Frontal cortex (tissue), 4 donors: ENCODE data around the gene HSPB7. TPM values are rescaled to one million over a fixed set of nuclear protein-coding genes. Genes with fewer than 3 reads are reported as not detected.
"Not testable (repeated sequence)": the region's sequence is repeated elsewhere in the genome, so short reads cannot be mapped to it uniquely, and the experiment has no call there.

Source experiments
- DNase-seq, 2 donors: peaks; one replicate each; pipeline ENCODE4 v3.0.0; 2012; ENCODE audit warnings: low spot score in 2 of 2
- FAIRE-seq: peaks from 2 replicates; lab custom pipeline; 2012; peaks lifted over from hg19 to GRCh38; lab: Jason Lieb, UNC
- total RNA-seq: library from RNA; depleted of rRNA; stranded (reverse); fragments of >200 nt; gene quantifications from one replicate; pipeline ENCODE4 v1.2.3, GENCODE V29; 2014
- donor health status: control.
- donor health status: control.
- donor health status: control.

Gene HSPB7
- total RNA-seq, 1 donor from 2014 or later = not detected

- no peak for DNase-seq
- FAIRE-seq = no peak
These were observed 5.8 kb downstream of the HSPB7 start for GRCh38 chr1:16011936-16012589.

- FAIRE-seq (no peak), DNase-seq (no peak)
These were observed 7.0 kb downstream of the HSPB7 start for GRCh38 chr1:16010837-16011236.

- DNase-seq (no peak), FAIRE-seq (no peak)
These were observed 8.2 kb downstream of the HSPB7 start for GRCh38 chr1:16009678-16010077.

DNA sequence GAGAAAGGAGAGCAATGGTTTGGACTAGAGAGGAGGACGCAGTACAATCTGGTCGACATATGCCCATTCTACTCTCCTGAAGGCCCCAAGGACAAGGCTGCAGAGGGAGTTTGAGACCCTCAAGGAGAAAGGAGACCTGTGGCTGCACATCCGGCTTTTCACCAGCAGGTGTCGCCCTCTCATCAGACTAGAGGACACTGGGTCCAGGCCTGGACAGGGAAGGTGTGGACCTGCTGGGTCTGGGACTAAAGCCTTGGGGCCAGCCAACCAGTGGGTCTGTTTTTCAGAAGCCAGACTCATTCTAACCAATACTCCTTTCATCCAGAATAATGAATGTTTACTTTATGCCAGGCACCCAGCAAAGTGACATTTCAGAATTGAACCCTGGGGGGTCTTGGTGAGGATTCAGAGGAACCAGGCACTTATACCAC is 8.8 kb downstream of the HSPB7 start:
- DNase-seq (peak in 1 of 2 donors; percentile 78), FAIRE-seq (no peak)

- no peak for DNase-seq
- FAIRE-seq = no peak
These were observed 10.0 kb downstream of the HSPB7 start for GRCh38 chr1:16007671-16008341.

- no peak for FAIRE-seq
- no peak for DNase-seq
These were observed 11.0 kb downstream of the HSPB7 start for GRCh38 chr1:16006552-16007485.

GRCh38 chr1:16006010-16006409 is 11.8 kb downstream of the HSPB7 start:
- FAIRE-seq = no peak
- DNase-seq = no peak

DNA sequence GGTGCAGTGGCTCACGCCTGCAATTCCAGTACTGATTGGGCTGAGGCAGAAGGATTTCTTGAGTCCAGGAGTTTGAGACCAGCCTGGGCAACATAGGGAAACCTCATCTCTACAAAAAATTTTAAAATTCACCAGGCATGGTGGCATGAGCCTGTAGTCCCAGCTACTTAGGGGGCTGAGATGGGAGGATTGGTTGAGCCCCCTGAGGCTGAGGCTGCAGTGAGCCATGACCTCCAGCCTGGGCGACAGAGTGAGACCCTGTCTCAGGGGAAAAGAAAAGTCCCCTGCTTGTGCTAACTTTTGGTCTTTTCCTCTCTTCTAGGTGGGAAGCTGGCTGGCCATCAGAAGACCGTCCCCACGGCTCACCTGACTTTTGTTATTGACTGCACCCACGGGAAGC is 12.2 kb downstream of the HSPB7 start:
- no peak for DNase-seq
- FAIRE-seq = no peak

DNA sequence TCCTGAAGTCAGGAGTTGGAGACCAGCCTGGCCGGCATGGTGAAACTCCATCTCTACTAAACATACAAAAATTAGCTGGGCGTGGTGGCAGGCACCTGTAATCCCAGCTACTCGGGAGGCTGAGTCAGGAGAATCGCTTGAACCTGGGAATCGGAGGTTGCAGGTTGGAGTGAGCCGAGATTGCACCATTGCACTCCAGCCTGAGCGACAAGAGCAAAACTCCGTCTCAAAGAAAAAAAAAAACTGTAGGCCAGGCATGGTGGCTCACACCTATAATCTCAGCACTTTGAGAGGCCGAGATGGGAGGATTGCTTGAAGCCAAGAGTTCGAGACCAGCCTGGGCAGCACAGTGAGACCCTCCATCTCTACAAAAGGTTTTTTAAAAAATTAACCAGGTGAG is 16.6 kb downstream of the HSPB7 start:
- FAIRE-seq = not testable (repeated sequence)

GRCh38 chr1:15998929-15999328 is 18.9 kb downstream of the HSPB7 start:
- no peak for DNase-seq
- no peak for FAIRE-seq

More for the DNA sequence above, 16.6 kb downstream of the HSPB7 start:
- DNase-seq = not testable (repeated sequence)

- FAIRE-seq (no peak), DNase-seq (no peak)
These were observed 20.1 kb downstream of the HSPB7 start for GRCh38 chr1:15997637-15998280.

DNA sequence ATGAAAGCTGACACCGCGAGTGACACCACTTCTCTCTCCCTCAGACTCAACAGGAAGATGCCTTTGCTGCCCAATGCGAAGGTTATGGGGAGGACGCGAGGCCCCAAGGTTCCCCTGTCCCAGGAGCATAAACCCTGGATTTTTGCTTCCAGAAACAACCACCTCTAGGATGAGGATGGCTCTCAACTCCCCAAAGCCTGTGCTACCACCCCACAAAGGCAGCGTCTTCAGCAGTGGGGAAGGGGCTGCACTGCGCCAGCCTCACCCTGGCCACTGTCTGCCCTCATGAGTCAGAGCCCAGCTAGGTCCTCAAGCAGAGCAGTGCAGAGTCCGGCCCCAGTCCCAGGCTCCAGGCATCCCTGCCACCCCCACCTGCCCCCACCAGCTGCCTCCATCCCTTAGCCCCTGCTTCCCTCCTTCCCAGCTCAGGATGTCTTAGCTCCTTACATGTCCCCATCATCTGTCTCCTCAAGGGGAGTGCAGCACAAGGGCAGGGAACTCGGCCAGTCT is 20.7 kb downstream of the HSPB7 start:
- no peak for FAIRE-seq

GRCh38 chr1:15994590-15995351 is 23.1 kb downstream of the HSPB7 start:
- DNase-seq (no peak), FAIRE-seq (no peak)

More for the DNA sequence above, 20.7 kb downstream of the HSPB7 start:
- no peak for DNase-seq

GRCh38 chr1:15994081-15994480 is 23.8 kb downstream of the HSPB7 start:
- FAIRE-seq (no peak), DNase-seq (no peak)

- no peak for FAIRE-seq
- no peak for DNase-seq
These were observed 24.2 kb downstream of the HSPB7 start for GRCh38 chr1:15993666-15994065.

DNA sequence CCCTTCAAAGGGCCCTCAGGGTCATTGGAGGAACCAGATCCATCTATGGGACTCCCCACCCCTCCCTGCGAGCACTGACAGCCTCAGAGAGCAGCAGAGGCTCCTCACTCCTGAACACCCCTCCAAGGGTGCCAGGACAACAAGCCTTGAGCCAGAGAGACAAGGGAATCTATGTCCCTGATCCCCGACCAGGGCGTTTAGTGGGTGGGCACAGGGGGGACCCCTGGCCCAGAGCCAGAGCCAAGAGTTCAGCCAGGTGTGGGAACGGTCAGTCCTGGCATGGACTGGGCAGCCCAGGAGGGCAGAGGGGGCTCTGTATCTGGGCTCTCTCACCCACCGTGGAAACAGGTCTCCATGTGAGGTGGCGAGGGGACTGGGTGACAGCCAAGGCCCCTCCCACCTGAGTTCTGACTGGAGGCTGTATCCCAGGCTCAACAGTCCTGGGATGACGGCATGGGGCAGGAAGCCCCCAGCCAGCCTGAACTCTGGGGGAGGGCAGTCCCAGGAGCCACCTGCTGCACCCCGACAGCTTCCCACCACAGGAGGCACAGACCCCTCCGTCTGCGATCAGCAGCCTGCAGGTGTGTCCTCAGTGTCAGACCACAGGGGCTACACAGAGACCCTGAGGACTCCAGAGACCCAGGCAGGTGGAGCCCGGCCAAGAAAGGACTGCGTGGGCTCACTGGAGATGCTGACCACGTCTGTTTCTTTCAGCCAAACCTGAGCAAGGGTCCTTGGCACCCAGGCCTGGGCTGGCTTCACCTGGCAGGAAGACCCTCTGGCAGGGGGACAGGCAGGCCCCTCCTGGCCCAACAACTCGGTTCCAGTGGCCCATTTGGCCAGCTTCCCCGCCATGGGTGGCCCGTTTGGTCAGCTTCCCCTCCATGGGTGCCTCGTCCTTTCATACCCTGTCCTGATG is 25.0 kb downstream of the HSPB7 start:
- FAIRE-seq = no peak
- DNase-seq = no peak

- no peak for DNase-seq
- no peak for FAIRE-seq
These were observed 25.7 kb downstream of the HSPB7 start for GRCh38 chr1:15992187-15992553.
